Left kidney (tissue), 2 donors: ENCODE results near the gene MYO5B. TPM values are rescaled to one million over a fixed set of nuclear protein-coding genes. Genes with fewer than 3 reads are reported as not detected.

Experiments used
- DNase-seq: peaks from one replicate; pipeline ENCODE4 v3.0.0-alpha.2; 2013
- polyA plus RNA-seq: library from polyadenylated mRNA; unstranded; fragments of 120-200 nt; gene quantifications from one replicate; pipeline ENCODE4 v1.2.1, GENCODE V29; 2013; ENCODE audit not compliant: insufficient read length

MYO5B gene
- polyA plus RNA-seq, 1 donor, result 28.6 TPM

DNA sequence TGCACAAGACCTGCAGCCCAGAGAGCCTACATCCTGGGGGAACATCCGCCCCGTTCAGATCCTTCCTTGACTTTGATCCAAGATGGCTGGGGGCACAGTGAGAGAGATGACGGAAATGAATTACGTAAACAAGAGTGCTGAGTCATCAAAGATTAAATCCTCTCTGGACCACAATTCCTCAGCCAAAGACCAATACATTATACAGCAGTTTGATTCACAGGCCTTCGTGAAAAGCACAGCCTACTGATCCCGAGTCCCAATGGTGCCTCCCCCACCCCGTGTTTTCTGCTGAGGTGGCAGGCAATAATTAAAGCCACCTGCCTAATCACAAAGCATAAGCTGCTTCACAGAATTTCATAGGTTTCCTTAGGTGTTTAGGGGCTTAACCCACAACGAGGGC lies 43.0 kb downstream of the MYO5B start:
- DNase-seq, result no peak

DNA sequence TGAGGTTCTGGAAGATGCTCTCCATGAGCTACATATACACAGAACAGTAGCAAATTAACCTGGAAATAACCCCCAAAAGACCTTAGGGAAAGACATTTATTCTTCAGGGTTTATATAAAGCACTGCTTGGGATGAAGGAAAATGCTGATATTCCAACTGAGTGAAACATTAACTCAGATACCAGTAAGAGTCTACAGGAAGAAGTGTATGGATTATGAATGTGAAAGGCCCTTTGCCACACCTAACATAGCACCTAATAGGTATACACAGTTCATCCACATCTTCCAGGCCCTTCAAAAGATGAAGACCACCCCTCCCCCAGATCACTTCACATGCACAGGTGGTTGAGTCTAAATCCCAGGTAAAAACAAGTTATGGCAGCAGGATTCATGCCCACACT lies 50.4 kb downstream of the MYO5B start:
- DNase-seq, result no peak

DNA sequence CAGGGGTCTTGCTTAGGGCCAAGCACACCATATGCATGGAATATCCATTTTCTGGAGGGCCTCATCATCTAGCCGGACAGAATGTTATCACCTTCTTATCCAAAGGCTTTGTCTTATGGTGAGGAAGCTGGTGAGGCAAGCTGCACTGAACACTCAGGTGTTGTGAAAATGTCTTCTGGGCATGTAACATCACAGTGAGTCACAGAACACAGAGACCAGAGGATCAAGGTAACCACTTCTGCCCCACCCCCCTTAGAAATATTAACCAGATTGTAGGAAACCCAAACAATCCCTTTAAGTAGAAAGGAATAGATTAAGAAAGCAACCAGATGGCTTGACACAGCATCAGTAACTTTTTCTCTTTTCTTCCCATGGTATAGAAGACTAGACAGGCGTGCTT lies 51.1 kb downstream of the MYO5B start:
- no peak for DNase-seq

- no peak for DNase-seq
Measured at GRCh38 chr18:50143294-50143693, 51.7 kb downstream of the MYO5B start.

DNA sequence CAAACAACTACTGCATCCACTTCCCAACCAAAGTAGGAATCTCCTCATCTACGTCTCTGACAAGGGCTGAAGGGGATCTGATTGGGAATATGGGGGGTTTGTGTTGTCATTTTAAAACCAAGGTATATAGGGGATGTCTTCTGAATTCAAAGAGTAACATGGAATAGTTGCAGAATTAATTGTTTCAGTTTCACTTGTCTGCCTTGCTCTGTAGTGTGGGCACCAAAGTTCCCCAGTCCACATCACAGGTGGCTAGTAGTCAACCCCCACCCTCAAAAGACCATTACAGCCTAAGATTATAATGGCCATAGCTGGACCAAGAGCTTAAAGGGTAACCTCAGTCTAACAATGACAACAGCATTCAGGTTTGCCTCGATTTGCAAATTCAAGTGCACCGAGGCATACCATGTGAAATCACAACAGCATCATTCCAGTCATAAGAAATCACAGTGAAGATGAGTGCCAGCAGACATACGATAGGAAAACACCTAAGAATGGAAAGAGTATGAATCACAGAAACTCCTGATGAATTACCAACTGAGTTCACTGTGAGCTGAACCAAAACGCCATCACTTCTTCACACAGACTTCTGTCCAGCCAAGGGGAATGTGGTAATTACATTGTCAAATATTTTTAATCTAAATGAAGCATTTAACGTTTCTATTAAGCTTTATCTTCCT lies 52.4 kb downstream of the MYO5B start:
- no peak for DNase-seq

DNA sequence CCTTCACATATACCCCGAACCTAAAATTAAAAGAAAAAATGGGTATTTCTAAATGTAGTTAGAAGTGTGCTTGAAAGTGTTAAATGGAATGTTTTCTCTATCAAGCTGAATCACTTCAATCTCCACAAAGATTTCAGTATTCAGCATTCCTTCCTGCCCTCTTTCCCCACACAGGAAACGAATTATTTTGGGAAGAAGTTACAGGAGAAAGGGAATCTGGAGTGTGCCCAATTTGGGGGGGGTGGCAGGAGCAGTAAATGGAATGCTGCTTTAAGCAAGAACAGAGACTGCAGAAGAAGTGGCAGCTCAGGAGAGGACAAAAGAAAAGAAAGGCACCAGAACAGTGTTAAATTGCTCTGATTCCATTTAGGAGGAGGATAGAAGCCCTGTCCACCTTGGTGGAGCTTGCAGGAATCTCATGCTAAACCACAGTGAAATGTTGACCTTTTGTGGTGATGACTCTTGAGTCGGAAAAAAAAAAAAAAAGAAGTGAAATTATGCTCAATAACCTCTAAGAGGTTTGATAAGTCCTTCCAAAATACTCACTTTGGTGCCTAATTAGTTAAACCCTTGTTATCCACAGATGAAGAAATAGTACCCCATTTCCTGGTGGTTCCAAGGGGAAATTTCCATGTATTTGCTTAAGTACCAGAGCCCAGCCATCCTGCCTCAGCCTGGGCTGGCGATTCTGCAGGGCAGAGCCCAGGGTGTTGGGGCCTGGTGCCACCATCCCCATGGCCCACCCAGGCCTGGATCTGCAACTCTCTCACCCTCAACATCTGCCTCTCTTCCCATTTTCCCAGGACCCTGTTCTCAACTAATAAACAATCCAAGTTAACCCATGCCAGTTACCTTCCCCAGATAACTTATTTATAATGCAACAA lies 56.5 kb downstream of the MYO5B start:
- DNase-seq, result no peak

- DNase-seq, result no peak
Measured at GRCh38 chr18:50135903-50136302, 59.0 kb downstream of the MYO5B start.

GRCh38 chr18:50133526-50133925 lies 61.4 kb downstream of the MYO5B start:
- DNase-seq, result no peak

GRCh38 chr18:50131591-50131990 lies 63.4 kb downstream of the MYO5B start:
- no peak for DNase-seq

DNA sequence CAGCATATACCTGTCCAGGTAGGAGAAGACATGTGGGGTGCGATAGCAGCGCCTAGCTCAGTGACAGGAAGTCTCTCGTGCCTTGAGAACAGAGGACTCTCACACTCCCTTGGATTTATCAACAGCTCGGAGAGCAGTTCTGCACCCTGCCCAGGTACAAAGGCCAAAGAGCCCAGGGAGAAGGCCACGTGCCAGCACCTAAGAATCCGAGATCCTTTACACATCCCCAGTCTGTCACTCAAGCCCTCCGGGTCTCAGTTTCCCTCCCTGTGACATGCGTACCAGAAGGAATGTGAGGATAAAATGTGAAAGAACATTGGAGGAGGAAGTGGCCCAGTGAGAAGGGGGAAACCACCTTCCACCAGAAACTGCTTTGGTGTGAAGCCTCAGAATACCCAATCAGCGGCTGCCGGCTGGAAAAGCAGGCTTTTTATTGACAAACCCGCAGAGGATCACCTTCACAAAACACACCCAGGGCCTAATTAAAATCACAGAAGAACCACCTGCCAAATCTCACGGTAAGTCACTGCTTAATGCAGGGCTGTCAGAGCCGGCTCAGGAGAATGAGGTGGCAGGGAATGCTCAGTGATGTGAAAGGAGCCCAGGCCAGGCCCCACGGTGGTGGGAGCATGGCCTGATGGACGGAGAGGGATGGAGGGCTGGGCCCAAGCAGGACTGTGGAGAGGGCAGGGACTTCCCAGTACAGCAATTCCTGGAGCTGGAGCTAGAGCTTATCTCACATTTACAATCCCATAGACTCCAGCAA lies 66.3 kb downstream of the MYO5B start:
- no peak for DNase-seq

DNA sequence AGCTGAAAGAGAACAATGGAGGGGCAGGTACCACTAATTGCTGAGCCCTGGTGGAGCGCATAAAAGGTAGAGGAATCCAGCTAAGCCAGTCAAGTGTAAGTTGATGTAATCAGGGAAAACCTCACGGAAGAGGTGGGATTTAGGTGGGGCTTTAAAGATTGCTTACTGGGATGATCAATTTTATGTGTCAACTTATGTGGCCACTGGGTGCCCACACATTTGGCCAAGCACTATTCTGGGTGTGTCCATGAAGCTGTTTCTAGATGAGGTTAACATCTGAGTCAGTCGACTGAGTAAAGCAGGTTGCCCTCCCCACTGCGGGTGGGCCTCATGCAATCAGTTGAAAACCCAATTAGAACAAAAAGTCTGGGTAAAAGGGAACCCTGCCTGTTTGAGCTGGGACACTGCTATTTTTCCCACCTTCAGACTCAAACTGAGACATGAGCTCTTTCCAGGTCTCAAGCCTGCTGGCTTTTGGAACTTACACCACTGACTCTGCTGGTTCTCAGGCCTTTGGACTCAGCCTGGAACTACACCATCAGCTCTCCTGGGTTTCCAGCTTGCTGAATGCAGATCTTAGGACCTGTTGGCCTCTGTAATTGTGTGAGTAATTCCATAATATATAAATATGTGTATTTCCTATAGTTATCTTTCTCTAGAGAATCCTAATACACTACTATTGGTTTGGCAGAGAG lies 67.3 kb downstream of the MYO5B start:
- DNase-seq, result no peak

DNA sequence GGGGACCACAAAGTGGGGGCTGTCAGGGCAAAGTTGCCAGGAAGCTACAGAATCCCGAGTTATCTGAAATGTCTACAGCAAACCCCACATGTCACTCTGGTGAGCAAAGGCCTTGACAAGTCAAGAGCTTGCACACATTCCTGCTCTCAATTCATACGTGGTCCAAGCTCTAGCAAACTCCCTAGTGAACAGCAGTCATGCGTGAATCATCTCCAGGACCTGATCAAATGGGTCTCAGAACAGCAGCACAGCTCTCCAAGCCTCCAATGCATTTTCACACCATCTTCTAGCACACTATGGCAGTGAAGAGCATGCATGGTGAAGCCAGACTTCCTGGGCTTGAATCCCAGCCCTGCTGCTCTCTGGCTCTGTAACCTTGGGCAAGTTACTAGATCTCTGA lies 68.5 kb downstream of the MYO5B start:
- no peak for DNase-seq

GRCh38 chr18:50125456-50125855 lies 69.5 kb downstream of the MYO5B start:
- DNase-seq, result no peak

- no peak for DNase-seq
Measured at GRCh38 chr18:50119296-50119695, 75.7 kb downstream of the MYO5B start.

- DNase-seq, result no peak
Measured at GRCh38 chr18:50117863-50118262, 77.1 kb downstream of the MYO5B start.

DNA sequence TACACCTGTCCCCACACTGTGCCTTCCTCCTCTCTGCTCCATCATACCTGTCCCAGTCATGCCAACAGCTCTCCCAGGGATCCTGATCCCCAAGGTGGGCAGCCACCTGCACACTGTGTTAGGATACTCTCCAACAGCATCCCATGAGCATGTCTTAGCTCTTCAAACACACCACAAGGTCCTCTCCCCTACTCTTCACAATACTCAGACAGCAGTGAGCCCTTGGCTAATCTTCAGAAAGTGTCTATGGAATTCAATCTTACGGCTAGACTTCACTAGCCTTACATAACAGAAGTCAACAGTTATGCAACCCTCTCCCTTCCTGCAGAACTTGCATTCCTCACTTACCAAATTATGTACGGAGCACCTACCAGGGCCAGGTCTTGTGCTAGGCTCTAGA lies 79.9 kb downstream of the MYO5B start:
- DNase-seq, result no peak

GRCh38 chr18:50114448-50114847 lies 80.5 kb downstream of the MYO5B start:
- no peak for DNase-seq

GRCh38 chr18:50113726-50114125 lies 81.2 kb downstream of the MYO5B start:
- no peak for DNase-seq

- no peak for DNase-seq
Measured at GRCh38 chr18:50111398-50111797, 83.5 kb downstream of the MYO5B start.

GRCh38 chr18:50107468-50107977 lies 87.4 kb downstream of the MYO5B start:
- no peak for DNase-seq

DNA sequence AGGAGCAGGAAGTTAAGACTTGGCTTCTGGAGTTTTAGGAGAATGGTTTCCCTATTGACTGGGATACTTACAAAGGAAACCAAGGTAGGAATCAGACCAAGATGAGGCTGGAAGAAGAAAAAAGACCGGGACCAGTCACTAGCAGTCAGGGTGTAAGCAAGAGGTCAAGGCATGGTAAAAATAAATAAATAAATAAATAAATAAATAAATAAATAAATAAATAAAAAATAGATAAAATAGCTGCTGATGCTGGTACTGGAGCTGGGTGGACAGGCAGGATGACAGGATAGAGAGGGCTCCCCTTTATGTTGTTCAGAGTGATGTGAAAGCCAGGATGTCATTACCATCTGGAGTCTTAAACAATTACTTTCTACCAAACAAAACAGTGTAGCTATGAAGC lies 89.9 kb downstream of the MYO5B start:
- no peak for DNase-seq

DNA sequence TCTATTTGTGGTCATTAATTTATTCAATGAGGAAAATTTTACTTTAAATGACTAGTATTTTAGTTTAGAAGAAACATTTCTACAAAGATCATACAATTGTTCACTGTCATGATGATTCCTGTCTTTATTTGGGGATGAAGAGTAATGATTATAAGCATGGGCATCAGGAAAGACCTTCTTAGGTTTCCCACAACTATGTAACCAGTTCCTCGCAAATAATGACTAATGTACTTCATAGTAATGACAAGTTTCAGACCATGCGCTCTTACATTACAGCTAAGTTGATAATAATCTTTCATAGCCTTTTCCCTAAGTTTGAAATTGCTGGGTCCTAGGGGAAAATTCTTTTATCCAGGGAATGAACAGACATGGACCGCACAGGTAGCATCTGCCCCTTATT lies 90.5 kb downstream of the MYO5B start:
- DNase-seq, result no peak
